ENCODE measurements around the gene TRIOBP. TPM values are rescaled to one million over a fixed set of nuclear protein-coding genes. Genes with fewer than 3 reads are reported as not detected.

Gene TRIOBP
- polyA plus RNA-seq, 1 donor (not counting 4 experiments of a cell fraction or from before 2014, with no cell fraction given), result 22.2 TPM

DNA sequence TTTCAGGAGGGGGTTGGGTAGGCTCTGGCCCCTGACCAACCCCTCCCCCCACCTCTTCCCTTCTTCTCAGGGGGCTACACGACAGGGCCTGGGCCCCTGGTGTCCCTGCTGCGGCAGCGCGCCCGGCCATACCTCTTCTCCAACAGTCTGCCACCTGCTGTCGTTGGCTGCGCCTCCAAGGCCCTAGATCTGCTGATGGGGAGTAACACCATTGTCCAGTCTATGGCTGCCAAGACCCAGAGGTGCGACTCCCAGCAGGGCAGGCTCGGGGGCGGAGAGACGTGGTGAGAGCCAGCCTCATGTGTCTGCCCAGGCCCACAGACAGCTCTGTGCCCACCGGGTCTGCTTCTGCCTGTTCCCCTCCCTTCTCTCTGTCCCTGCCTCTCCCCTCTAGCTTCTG lies 118.7 kb downstream of the TRIOBP start:
- no peaks in the 10 kb centered on the region for H3K79me2 ChIP-seq (ENCODE audit: control insufficient read depth, insufficient read depth, low read length)
- H3K9ac ChIP-seq (ENCODE audit: control insufficient read depth, extremely low read depth, insufficient read depth, low read length), result no peak overlapping the region
- DNase-seq (ENCODE audit: low read depth, low spot score), result no peak
- H3K9me3 ChIP-seq (ENCODE audit: control insufficient read depth, low read depth, low read length), result no peaks in the 10 kb centered on the region
- H3K4me2 ChIP-seq (ENCODE audit: control insufficient read depth, extremely low read depth, insufficient read depth, low read depth, low read length), result no peak overlapping the region
- no peak overlapping the region for H3K27ac ChIP-seq (ENCODE audit: control insufficient read depth, insufficient read depth, low read length)
- no peak for FAIRE-seq
- peaks cover 18% of the 10 kb centered on the region for H3K4me1 ChIP-seq (ENCODE audit: control insufficient read depth, extremely low read depth, insufficient read depth, low read length)
- no peak overlapping the region for H2AFZ ChIP-seq (ENCODE audit: control insufficient read depth, low read length)
- TF ChIP-seq, protein P1, sequence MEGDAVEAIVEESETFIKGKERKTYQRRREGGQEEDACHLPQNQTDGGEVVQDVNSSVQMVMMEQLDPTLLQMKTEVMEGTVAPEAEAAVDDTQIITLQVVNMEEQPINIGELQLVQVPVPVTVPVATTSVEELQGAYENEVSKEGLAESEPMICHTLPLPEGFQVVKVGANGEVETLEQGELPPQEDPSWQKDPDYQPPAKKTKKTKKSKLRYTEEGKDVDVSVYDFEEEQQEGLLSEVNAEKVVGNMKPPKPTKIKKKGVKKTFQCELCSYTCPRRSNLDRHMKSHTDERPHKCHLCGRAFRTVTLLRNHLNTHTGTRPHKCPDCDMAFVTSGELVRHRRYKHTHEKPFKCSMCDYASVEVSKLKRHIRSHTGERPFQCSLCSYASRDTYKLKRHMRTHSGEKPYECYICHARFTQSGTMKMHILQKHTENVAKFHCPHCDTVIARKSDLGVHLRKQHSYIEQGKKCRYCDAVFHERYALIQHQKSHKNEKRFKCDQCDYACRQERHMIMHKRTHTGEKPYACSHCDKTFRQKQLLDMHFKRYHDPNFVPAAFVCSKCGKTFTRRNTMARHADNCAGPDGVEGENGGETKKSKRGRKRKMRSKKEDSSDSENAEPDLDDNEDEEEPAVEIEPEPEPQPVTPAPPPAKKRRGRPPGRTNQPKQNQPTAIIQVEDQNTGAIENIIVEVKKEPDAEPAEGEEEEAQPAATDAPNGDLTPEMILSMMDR (optimal IDR thresholded peaks at IDR 0.05 in 1 of 3, IDR thresholded peaks at IDR 0.05 in 1 of 3, conservative IDR thresholded peaks at IDR 0.05 in 1 of 3; ENCODE audit: extremely low read depth in 1 of 3, insufficient read depth in 2 of 3, low read length in 3 of 3), result no peak
- H3K9me1 ChIP-seq (ENCODE audit: control insufficient read depth, extremely low read depth, insufficient read depth, low read length), result no peaks in the 10 kb centered on the region
- H3K36me3 ChIP-seq (ENCODE audit: control insufficient read depth in 2 of 2, extremely low read depth in 1 of 2, insufficient read depth in 2 of 2, low read length in 2 of 2), result peaks cover 1 to 7% of the 10 kb centered on the region in 2 experiments
- dilution Hi-C loops (cut with MboI; ENCODE audit: extremely low pct_ligation_motif_present, low sequenced_read_pairs), result no loop called here
- no peaks in the 10 kb centered on the region for H4K20me1 ChIP-seq (ENCODE audit: control insufficient read depth, extremely low read depth, insufficient read depth, low read length)
- H3K27me3 ChIP-seq (ENCODE audit: control insufficient read depth, extremely low read depth, insufficient read depth, low read length), result peaks cover 13% of the 10 kb centered on the region
- H3K4me3 ChIP-seq (ENCODE audit: control insufficient read depth in 2 of 3, extremely low read depth in 1 of 3, insufficient read depth in 2 of 3, low read depth in 1 of 3, low read length in 3 of 3), result no peak overlapping the region

DNA sequence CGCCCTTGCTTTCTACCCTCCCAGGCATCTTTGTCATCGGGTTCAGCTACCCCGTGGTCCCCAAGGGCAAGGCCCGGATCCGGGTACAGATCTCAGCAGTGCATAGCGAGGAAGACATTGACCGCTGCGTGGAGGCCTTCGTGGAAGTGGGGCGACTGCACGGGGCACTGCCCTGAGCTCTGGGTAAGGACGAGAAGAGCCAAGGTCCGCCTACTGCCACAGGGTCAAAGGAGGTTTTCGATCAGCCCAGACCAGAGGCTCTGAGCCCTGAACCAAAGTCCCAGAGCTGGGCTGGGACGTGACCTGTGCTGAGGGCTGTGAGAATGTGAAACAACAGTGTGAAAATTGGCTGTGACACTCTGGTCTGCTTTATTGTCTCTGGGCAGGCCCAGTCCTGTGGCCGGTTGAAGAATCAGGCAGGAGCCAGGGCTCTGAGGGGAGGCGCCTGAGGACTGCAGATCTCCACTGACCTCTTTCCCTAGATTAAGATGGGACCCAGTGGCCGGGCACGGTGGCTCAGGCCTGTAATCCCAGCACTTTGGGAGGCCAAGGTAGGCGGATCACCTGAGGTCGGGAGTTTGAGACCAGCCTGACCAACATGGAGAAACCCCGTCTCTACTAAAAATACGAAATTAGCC lies 119.8 kb downstream of the TRIOBP start:
- dilution Hi-C loops (cut with MboI; ENCODE audit: extremely low pct_ligation_motif_present, low sequenced_read_pairs), result no loop called here
- Histone ChIP-seq H4K20me1 (ENCODE audit: control insufficient read depth, extremely low read depth, insufficient read depth, low read length) (no peaks in the 10 kb centered on the region), H2AFZ (ENCODE audit: control insufficient read depth, low read length) (no peak overlapping the region), H3K4me2 (ENCODE audit: control insufficient read depth, extremely low read depth, insufficient read depth, low read depth, low read length) (no peak overlapping the region), H3K9me3 (ENCODE audit: control insufficient read depth, low read depth, low read length) (no peaks in the 10 kb centered on the region), H3K4me3 (ENCODE audit: control insufficient read depth in 2 of 3, extremely low read depth in 1 of 3, insufficient read depth in 2 of 3, low read depth in 1 of 3, low read length in 3 of 3) (no peak overlapping the region), H3K27me3 (ENCODE audit: control insufficient read depth, extremely low read depth, insufficient read depth, low read length) (peaks cover 13% of the 10 kb centered on the region), H3K4me1 (ENCODE audit: control insufficient read depth, extremely low read depth, insufficient read depth, low read length) (peaks cover 18% of the 10 kb centered on the region), H3K27ac (ENCODE audit: control insufficient read depth, insufficient read depth, low read length) (no peak overlapping the region), H3K9ac (ENCODE audit: control insufficient read depth, extremely low read depth, insufficient read depth, low read length) (no peak overlapping the region), H3K79me2 (ENCODE audit: control insufficient read depth, insufficient read depth, low read length) (no peaks in the 10 kb centered on the region), H3K36me3 (ENCODE audit: control insufficient read depth in 2 of 2, extremely low read depth in 1 of 2, insufficient read depth in 2 of 2, low read length in 2 of 2) (peaks cover 1 to 7% of the 10 kb centered on the region in 2 experiments), H3K9me1 (ENCODE audit: control insufficient read depth, extremely low read depth, insufficient read depth, low read length) (no peaks in the 10 kb centered on the region)
- no peak for DNase-seq (ENCODE audit: low read depth, low spot score)
- no peak for FAIRE-seq
- no peak for TF ChIP-seq EZH2 (IDR thresholded peaks at IDR 0.05; ENCODE audit: low read length)
